Stimulated activated CD8-positive, alpha-beta memory T cell treated with anti-CD3 and anti-CD28 coated beads, Interleukin-7, amount 100 ng/mL, for 4 hours (primary cell): ENCODE results near the gene ZNF574.
A peak's percentile ranks its signal among the peaks of the same experiment; 100 is the strongest.

Experiments used
- DNase-seq, 2 donors: peaks; one replicate each; pipeline ENCODE4 v3.0.0-alpha.2; 2020; ENCODE audit warnings: low read depth in 2 of 2

ZNF574 gene

DNA sequence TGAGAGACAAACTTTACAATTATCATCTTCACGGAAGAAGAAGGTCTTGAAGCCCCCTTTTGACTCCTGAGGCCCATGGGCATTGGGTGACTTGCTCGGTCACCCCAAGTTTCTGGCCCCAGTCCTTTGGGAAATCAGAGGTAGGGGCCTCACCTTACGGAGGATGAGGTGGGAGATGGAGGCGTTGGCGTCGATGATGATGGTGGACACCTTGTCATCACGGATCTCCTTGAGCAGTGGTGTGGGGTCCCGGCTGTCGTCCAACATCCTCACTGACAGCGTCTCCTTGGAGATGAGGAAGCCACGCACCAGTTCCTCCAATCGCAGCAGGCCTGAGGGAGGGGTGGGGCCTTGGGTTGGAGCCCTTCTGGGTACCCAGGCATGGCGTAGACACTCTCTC lies 16.8 kb upstream of the ZNF574 start:
- no peak for DNase-seq

DNA sequence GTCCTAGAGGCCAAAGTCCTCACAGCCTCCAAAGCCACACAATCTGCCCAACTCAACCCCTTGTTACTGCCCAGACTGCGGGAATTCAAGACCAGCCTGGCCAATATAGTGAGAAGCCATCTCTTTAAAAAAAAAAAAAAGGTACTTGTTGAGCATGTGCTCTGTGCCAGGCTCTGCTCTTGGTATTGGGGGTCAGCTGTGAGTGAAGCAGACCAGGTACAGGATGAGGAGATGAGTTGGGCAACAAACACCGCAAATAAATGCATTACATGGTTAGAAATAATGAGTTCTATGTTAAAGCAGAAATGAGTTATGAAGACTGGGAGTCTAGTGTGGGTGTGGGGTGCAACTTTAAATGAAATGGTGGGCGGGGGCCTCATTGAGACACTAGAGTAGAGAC lies 15.8 kb upstream of the ZNF574 start:
- DNase-seq, result no peak

DNA sequence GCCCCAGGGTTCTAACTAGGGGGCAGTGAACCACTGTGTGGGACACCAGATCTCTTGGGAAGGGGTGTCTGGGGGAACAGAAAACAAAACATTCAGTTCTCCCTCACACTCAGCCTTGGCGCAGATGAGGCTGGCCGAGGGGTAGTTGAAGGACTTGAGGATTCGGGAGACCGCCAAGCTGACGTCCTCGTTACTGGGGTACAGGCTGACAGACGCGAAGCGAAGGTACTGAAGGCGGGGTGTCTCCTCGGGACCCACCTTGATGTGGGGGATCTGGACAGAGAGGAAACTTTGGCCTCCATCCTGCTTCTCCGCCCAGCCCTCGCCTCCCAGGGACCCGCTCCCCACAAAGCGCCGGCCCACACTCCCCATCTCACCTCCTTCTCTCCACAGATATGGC lies 13.6 kb upstream of the ZNF574 start:
- DNase-seq, result no peak

DNA sequence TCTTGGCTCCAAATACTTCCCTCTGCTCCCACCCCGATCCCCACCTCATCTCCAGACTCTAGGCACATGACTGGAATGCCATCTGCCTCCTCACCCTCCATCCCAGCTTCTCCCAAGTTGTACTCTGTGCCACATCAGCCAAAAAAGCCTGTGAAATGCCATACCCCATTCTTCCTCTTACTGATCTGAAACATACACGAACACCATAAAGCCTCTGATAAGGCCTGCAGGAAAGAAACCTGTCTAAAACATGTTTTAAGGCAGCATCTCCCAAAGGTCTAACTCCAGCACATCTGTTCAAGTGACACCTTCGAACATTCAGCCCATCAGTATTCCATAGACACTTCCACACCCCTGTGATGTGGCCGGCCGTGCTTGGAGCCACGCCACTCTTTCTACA lies 11.5 kb upstream of the ZNF574 start:
- DNase-seq, result no peak

DNA sequence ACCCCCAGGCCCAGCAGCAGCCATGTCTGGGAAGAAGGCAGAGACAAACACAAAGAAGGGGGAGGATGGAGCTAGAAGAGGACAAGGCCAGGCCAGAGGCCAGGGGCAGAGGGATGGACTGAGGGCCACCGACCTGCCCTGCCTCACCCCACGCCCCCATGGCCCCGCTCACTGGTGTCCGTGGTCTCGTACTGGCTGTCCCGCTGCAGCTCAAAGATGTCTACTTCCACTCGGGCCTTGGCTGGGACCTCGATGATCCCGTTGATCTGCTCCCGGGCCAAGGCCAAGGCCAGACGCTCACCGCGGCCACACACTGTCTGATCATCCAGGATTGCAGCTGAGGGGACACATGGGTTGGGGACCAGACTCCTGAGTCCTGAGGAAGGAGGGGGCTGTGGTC lies 10.9 kb upstream of the ZNF574 start:
- no peak for DNase-seq

DNA sequence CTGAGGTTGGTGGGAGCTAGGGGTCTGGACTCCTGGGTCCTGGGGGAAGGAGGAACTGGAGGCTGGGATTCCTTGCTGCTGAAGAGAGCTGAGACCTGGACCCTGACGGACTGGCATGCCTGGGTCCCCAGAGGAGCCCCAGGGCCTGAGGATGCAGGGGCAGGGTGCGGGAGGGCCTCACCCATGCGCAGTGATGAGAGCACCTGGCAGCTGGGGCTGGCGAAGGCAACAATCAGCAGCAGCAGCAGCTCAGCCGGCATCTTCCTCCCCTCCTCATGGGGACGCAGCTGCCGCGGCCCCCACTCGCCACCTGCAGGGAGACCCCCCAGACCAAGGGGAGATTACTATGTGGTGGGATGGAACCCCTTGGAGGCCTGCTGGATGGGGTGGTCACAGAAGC lies 10.5 kb upstream of the ZNF574 start:
- DNase-seq, result no peak

DNA sequence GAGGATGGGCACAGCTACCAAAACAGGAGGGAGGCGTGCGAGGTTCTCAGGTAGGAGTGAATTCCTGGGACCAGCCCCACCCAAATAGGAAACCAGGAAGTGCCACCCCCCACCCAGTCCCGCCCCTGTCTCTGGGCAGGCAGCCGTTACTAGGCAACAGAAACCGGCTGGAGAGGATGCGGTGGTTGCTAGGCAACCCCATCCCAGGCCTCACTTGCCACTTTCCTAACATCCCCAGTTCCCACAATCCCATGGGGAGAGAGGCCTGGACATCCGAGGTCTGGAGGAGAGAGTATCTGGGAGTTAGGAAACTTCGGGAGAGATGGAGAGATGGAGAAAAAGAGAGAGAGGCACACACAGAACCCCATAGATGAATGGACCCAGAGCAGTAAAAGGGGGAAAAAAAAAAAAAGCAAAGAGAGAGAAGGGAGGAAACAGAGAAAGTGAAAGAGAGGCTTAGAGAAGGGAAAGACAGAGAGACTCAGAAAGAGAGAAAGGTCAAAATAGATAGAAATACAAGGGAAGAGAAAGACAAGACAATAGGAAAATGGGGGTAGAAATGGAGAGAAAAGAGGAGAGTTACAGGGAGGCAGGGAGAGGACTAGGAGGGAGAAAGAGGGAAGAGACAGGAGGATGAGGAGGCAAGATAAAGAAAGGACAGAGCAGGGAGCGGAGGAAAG lies 9.8 kb upstream of the ZNF574 start:
- no peak for DNase-seq

DNA sequence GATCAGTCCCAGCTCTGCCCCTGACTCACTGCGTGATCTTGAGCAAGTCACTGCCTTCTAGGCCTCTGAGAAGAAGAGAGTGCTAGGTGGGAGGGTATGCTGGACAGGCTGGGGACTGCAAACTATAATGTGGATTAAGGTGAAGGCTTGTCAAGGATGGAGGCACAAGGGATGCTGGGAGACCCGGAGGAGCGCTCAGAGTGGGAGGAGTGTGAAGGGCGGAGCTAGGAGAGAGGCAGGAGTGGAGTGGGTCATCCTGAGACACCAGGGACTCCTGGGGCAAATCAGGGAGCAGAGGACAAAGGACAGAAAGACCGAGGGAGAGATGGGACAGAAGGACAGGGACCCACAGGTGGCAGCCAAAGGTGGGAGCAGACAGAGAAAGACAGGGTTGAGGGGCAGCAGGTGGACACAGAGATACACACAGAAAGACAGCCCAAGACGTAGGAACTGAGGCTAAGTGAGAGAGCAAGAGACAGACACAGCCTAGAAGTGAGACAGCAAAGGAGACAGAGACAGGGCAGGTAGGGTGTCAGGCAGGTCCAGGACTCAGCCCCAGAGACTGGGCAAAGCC lies 8.6 kb upstream of the ZNF574 start:
- DNase-seq, result no peak

DNA sequence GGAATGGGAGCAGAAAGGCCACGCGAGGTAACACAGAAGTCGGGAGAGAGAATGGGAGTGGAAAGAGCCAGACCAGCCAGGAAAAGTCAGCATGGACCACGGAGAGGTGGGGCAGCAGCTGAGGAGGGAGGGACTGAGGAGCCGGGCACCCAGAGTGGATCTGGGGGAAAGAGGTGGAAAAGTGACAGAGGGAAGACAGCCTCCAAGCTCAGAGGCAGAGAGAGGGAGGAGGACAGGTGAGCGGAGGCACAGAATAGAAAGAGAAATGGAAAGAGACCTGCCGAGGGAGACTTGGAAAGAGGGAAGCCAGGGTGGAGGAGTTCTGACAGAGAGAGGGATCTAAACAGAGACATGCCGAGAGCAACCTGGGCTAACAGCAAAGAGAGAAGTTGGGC lies 7.6 kb upstream of the ZNF574 start:
- no peak for DNase-seq

DNA sequence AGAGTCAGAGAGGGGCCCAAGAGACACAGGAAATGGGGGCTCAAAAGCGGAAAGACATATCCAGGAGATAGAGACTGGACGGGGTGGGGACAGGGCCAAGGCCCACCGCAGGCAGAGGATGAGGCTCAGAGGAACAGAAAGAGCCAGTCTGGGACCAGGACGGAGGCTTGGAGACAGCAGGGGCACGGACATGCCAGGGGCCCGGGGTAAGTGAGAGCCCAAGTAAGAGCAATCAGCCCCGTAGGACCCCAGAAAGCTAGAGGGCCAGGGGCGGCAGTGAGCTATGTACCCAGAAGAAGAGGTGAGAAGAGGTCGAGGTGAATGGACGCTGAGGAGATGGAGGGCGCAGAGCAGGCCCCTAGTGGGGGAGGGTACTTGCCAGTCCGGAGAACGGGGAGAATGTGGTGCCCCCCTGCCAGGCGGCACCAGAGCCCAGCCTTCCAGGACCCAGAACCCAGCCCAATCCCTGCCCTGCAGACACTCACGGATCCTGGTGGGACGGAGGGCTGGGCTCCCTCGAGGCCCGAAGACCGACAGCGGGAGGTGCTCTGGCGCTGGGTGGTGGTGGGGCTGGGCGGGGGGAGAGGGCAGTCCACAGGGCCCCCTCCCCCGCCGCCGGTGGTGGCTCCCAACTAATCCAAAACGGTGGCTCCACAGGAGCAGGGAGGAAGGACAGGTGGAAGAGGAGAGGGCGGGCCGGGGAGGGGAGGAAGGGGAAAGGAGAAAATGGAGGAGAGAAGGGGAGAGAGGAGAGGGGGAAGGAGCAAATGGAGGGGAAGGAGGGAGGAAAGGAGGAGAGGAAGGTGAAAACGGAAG lies 7.0 kb upstream of the ZNF574 start:
- DNase-seq, result no peak

DNA sequence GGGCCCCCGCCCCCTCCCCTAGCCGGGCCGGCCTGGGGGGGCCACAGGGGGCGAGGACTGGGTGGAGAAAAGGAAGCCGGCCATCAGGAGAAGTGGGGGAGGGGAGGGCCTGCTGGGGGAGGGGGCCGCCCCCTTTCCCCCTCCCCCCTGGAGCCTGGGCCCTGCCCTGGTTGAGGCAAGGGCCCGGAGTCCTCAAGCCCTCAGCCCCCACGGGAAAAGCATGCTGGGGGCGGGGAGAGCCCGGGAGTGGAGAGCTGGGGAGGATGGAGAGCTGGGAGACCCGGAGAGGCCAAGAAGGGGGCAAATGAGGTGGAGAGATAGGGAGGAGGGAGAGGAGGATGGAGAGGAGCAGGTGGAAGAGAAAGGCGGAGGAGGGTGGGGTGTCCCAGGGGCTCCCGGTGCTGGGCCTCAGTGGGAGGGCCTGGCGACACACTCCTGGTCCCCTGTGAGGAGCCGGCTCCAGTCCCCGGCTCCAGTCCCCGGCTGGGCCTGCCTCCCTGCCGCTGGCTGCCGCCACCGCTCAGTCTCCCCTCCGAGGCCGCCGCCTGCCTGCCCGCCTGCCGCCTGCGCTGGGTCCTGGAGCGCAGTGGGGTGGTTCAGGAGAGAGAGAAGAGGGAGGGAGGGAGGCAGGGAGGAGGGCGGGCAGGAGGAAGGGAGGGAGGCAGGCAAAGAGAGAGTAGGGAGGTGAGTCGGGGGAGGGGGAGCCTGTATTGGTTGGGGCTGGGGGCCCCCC lies 6.2 kb upstream of the ZNF574 start, which contains the start of gene GRIK5:
Gene GRIK5, minus strand, starts transcription at position 588 of the 733 bp plus-strand sequence. CDS start 4,436 bp downstream, outside the sequence.
- DNase-seq, result no peak

DNA sequence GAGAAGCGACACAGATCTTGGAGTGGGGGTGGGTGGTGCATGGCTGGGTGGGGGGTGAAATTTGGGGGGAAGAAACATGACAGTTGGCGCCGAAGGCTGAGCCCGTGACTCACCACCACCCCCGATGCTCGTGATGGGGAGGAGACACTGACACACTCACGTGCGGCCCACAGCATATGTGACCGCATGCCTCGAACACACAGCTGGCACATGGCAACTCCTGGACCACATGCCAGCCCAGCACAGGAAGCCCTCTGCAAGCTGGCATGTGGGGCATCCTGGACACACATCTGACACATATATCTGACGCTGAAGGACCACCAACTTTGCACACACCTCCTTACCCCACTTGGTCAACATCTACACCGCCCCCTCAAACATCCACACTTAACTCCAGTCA lies 4.7 kb upstream of the ZNF574 start:
- no peak for DNase-seq

DNA sequence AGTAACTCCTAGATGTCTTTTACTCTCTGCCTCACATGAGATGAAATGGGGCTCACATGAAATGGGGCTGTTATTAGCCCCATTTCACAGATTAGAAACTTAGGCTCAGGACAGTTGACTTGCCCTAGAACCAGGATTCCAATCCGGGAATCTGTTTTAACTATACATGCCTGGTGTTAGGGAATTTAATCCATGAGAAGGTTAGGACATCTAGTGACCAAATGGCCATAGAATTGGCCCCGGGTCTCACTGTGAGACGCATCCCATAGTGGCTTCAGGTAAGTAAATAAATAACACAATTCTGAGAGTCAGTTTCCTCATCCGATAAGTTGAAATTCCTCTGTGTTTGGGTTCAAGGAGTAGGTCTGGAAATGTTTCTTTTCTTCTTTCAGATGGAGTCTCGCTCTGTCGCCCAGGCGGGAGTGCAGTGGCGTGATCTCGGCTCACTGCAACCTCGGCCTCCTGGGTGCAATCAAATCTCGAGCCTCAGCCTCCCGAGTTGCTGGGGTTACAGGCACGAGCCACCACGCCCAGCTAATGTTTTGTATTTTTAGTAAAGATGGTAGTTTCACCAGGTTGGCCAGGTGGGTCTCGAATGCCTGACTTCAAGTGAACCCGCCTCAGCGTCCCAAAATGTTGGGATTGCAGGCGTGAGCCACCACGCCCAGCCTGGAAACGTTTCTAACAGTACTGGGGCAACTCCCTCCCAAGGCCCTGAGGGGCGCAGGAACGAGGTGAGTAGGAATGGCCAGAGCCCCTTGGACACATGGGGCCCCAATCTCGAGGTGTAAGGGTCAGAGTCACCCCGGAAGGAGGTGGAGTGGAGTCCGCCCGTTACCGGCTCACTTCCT lies 1.2 kb upstream of the ZNF574 start:
- no peak for DNase-seq

DNA sequence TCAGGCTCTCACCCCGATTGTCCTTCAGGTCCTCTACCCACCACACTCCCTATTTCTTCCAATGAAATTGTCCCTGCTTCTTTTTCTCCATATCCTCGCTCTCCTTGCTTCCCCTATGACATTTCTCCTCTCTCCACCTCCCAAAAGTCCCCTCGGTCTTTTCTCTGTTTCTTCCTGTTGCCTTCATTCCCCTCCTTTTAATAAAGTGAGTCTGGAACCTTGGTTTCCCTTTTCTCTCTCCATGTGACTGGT lies 676 bp upstream of the ZNF574 start:
- no peak for DNase-seq

DNA sequence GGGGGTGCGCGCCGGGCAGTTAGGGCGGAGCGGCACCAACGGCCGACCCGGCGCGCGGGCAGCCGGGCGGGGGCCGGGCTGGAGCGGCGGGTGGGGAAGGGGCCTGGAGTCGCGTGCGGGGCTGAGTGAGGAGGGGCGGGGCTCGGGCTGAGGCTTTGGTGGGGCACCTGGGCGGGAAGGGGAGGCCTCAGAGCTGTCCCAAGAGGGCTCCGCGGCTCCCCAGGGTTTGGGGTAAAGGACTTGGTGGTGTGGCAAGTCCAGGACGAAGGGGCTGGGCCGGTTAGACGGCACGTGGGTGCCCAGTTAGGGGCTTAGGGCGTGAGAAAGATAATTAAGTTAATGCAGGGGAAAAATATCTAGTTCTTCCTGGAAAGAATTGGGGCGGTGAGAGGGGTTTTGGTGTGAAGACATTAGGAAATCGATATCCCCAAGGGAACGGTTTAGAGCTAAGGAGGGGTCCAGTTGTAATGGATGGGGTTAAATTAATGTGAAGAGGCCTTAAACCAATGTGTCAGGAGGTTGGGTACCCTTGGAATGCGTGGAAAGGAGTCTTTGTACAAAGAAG lies 496 bp downstream of the ZNF574 start:
- DNase-seq, result peak in 1 of 2 donors; percentile 28

DNA sequence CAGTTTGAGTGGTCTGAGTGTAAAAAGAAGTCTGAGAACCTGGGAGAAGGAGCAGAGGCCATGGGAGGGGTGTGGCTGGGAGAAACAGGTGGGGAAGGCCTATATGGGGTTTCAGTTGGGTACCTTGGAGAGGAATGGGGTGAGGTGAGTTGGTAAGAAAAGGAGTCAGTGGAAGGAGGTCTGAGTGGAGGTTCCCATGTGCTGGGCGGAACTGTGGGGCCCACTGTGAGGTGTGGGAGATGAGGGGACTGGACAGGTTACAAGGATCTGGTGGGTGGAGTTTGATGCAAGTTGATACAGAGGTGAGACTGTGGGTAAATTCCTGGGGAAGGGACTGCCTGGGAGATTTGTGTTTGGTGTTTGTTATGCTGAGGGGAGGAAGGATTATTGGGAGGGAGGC lies 2.1 kb downstream of the ZNF574 start:
- no peak for DNase-seq

DNA sequence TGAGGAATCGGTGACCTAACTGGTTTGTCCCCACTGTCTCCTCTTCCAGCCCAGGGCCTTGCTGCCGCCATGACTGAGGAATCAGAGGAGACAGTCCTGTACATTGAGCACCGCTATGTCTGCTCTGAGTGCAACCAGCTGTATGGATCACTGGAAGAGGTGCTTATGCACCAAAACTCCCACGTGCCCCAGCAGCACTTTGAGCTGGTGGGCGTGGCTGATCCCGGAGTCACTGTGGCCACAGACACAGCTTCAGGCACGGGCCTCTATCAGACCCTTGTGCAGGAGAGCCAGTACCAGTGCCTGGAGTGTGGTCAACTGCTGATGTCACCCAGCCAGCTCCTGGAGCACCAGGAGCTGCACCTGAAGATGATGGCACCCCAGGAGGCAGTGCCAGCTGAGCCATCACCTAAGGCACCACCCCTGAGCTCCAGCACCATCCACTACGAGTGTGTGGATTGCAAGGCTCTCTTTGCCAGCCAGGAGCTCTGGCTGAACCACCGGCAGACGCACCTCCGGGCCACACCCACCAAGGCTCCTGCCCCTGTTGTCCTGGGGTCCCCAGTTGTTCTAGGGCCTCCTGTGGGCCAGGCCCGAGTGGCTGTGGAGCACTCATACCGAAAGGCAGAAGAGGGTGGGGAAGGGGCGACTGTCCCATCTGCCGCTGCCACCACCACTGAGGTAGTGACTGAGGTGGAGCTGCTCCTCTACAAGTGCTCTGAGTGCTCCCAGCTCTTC lies 2.7 kb downstream of the ZNF574 start:
- DNase-seq, result no peak

DNA sequence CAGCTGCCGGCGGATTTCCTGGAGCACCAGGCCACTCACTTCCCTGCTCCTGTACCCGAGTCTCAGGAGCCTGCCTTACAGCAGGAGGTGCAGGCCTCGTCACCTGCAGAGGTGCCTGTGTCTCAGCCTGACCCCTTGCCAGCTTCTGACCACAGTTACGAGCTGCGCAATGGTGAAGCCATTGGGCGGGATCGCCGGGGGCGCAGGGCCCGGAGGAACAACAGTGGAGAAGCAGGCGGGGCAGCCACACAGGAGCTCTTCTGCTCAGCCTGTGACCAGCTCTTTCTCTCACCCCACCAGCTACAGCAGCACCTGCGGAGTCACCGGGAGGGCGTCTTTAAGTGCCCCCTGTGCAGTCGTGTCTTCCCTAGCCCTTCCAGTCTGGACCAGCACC lies 3.3 kb downstream of the ZNF574 start:
- no peak for DNase-seq

DNA sequence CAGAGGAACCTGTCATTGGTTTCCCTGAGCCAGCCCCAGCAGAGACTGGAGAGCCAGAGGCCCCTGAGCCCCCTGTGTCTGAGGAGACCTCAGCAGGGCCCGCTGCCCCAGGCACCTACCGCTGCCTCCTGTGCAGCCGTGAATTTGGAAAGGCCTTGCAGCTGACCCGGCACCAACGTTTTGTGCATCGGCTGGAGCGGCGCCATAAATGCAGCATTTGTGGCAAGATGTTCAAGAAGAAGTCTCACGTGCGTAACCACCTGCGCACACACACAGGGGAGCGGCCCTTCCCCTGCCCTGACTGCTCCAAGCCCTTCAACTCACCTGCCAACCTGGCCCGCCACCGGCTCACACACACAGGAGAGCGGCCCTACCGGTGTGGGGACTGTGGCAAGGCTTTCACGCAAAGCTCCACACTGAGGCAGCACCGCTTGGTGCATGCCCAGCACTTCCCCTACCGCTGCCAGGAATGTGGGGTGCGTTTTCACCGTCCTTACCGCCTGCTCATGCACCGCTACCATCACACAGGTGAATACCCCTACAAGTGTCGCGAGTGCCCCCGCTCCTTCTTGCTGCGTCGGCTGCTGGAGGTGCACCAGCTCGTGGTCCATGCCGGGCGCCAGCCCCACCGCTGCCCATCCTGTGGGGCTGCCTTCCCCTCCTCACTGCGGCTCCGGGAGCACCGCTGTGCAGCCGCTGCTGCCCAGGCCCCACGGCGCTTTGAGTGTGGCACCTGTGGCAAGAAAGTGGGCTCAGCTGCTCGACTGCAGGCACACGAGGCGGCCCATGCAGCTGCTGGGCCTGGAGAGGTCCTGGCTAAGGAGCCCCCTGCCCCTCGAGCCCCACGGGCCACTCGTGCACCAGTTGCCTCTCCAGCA lies 4.2 kb downstream of the ZNF574 start:
- DNase-seq, result no peak
